ENCODE measurements around the gene COL19A1. TPM values are rescaled to one million over a fixed set of nuclear protein-coding genes. Genes with fewer than 3 reads are reported as not detected.

The COL19A1 gene
- polyA plus RNA-seq, 1 of the 3 experiments (the other 2 are of a cell fraction) = 0.15 TPM

DNA sequence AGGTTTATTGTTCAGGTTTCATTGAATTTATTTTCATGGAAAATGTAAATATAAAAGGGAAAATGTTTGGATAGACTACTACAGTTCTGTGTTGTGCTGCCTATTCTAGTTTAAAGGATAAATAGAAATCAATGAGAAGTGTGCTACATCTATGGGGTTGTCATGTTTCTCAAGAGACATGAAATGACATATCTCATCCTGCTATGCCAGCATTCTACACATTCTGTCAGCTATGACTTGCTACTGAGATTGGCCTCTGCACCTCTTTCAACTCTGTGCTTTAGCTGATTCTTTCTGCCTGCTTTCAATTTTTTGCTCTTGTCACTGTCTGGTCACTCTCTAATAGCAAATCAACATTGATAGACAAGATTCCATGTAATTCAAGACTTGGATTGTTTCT is 33.8 kb upstream of the COL19A1 start:
- H3K9me2 ChIP-seq = no peaks in the 10 kb centered on the region
- TF ChIP-seq EZH2phosphoT487 (IDR thresholded peaks at IDR 0.05; ENCODE audit: borderline replicate concordance, low read depth) (no peak), EP300 (IDR thresholded peaks at IDR 0.05; ENCODE audit: borderline replicate concordance in 1 of 2, low read depth in 1 of 2, low read length in 1 of 2) (no peak), JUND (IDR thresholded peaks at IDR 0.05) (no peak), TAF1 (IDR thresholded peaks at IDR 0.05; ENCODE audit: borderline replicate concordance, low read depth, low read length) (no peak), ELF1 (IDR thresholded peaks at IDR 0.05) (no peak), SMC3 (IDR thresholded peaks at IDR 0.05; ENCODE audit: low read depth, low read length) (no peak)
- TF ChIP-seq, protein P1, sequence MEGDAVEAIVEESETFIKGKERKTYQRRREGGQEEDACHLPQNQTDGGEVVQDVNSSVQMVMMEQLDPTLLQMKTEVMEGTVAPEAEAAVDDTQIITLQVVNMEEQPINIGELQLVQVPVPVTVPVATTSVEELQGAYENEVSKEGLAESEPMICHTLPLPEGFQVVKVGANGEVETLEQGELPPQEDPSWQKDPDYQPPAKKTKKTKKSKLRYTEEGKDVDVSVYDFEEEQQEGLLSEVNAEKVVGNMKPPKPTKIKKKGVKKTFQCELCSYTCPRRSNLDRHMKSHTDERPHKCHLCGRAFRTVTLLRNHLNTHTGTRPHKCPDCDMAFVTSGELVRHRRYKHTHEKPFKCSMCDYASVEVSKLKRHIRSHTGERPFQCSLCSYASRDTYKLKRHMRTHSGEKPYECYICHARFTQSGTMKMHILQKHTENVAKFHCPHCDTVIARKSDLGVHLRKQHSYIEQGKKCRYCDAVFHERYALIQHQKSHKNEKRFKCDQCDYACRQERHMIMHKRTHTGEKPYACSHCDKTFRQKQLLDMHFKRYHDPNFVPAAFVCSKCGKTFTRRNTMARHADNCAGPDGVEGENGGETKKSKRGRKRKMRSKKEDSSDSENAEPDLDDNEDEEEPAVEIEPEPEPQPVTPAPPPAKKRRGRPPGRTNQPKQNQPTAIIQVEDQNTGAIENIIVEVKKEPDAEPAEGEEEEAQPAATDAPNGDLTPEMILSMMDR (IDR thresholded peaks at IDR 0.05) = no peak
- TF ChIP-seq, protein P2, sequence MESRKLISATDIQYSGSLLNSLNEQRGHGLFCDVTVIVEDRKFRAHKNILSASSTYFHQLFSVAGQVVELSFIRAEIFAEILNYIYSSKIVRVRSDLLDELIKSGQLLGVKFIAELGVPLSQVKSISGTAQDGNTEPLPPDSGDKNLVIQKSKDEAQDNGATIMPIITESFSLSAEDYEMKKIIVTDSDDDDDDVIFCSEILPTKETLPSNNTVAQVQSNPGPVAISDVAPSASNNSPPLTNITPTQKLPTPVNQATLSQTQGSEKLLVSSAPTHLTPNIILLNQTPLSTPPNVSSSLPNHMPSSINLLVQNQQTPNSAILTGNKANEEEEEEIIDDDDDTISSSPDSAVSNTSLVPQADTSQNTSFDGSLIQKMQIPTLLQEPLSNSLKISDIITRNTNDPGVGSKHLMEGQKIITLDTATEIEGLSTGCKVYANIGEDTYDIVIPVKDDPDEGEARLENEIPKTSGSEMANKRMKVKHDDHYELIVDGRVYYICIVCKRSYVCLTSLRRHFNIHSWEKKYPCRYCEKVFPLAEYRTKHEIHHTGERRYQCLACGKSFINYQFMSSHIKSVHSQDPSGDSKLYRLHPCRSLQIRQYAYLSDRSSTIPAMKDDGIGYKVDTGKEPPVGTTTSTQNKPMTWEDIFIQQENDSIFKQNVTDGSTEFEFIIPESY (IDR thresholded peaks at IDR 0.05; ENCODE audit: borderline replicate concordance, low read depth) = no peak
- TF ChIP-seq, protein P3, sequence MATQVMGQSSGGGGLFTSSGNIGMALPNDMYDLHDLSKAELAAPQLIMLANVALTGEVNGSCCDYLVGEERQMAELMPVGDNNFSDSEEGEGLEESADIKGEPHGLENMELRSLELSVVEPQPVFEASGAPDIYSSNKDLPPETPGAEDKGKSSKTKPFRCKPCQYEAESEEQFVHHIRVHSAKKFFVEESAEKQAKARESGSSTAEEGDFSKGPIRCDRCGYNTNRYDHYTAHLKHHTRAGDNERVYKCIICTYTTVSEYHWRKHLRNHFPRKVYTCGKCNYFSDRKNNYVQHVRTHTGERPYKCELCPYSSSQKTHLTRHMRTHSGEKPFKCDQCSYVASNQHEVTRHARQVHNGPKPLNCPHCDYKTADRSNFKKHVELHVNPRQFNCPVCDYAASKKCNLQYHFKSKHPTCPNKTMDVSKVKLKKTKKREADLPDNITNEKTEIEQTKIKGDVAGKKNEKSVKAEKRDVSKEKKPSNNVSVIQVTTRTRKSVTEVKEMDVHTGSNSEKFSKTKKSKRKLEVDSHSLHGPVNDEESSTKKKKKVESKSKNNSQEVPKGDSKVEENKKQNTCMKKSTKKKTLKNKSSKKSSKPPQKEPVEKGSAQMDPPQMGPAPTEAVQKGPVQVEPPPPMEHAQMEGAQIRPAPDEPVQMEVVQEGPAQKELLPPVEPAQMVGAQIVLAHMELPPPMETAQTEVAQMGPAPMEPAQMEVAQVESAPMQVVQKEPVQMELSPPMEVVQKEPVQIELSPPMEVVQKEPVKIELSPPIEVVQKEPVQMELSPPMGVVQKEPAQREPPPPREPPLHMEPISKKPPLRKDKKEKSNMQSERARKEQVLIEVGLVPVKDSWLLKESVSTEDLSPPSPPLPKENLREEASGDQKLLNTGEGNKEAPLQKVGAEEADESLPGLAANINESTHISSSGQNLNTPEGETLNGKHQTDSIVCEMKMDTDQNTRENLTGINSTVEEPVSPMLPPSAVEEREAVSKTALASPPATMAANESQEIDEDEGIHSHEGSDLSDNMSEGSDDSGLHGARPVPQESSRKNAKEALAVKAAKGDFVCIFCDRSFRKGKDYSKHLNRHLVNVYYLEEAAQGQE (IDR thresholded peaks at IDR 0.05; ENCODE audit: low read depth, low read length) = no peak
- H3K4me3 ChIP-seq (ENCODE audit: low read depth in 2 of 2, low read length in 1 of 2) = no peak overlapping the region
- ChIA-PET CTCF (no interaction called here), POLR2A (interaction anchor here (0.6 kb wide), 1 partner anchor 267 kb away, joined by 3 read pairs; no protein-coding TSS in a partner anchor)
- no peak overlapping the region for H3K27ac ChIP-seq (ENCODE audit: low read depth in 2 of 2, low read length in 1 of 2)
- no peaks in the 10 kb centered on the region for H3K36me3 ChIP-seq (replicated peaks in 1 of 2; ENCODE audit: control insufficient read depth in 1 of 2, insufficient read depth in 2 of 2, low read length in 1 of 2)
- H3K9me3 ChIP-seq = no peaks in the 10 kb centered on the region
- H3K4me1 ChIP-seq (ENCODE audit: control insufficient read depth in 1 of 2, insufficient read depth in 2 of 2, low read depth in 1 of 2, low read length in 1 of 2) = no peaks in the 10 kb centered on the region; a peak in 1 of 4 replicates
- no peak overlapping the region for H2AFZ ChIP-seq (ENCODE audit: low read depth)
- no peak overlapping the region for H3K4me2 ChIP-seq
- H3F3A ChIP-seq (replicated peaks; ENCODE audit: insufficient read depth) = peaks cover 5% of the 10 kb centered on the region
- no peaks in the 10 kb centered on the region for H3K27me3 ChIP-seq (ENCODE audit: insufficient read depth)
- no peaks in the 10 kb centered on the region for H4K20me1 ChIP-seq (ENCODE audit: insufficient read depth)
- H3K79me2 ChIP-seq (ENCODE audit: insufficient read depth) = no peaks in the 10 kb centered on the region
- DNase-seq = no peak
- no peak overlapping the region for H3K9ac ChIP-seq

Measured in SK-N-SH (cell line).